ENCODE data around the gene PLEKHH1.
A peak's percentile ranks its signal among the peaks of the same experiment; 100 is the strongest.
"Not testable (repeated sequence)": the region's sequence is repeated elsewhere in the genome, so short reads cannot be mapped to it uniquely, and the experiment has no call there.

The PLEKHH1 gene

DNA sequence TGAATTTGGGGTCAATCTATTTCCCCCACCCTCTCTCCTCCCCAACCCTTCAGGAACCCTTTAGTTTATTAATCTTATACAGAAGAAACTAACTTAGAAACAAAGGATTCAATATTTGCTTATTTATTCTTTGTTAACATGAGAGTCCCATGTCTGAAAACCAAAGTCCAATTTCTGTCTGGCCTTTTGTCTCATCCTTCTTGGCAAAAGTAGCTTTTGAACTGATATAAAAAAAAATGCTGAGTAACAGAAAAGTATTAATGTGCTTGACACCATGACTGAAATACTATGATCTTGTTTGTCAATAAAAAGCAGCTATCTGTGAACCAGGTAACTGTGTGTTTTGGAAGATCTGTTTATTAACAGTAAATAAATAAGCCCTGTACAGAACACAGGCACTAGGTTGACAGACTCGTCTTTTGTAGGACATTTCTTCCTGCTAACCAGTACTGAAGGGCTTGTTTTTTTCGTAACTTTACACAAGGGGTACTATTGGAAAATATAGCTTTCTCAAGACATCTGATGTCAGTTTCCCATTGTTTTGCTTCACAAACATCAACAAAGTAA, 56.2 kb downstream of the PLEKHH1 start:
- no peak for DNase-seq

DNA sequence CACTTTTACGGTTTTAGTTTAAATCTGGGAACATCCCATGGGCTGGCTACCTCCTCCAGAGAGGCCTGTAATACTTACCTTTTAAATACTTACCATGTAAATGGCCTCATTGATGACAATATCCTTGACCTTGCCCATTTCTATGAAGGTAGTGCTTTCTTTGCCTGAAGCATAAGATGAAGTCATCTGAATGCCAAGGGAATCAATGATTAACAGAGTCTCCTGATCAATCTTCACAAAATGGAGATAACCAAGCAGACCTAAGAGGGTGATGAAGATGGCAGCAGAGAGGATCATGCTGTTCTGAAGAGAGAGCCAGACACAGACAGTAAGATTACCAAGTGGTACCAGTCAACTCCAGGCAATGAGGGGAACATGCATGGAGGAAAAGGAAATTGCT, 60.6 kb downstream of the PLEKHH1 start:
- DNase-seq = not testable (repeated sequence)

DNA sequence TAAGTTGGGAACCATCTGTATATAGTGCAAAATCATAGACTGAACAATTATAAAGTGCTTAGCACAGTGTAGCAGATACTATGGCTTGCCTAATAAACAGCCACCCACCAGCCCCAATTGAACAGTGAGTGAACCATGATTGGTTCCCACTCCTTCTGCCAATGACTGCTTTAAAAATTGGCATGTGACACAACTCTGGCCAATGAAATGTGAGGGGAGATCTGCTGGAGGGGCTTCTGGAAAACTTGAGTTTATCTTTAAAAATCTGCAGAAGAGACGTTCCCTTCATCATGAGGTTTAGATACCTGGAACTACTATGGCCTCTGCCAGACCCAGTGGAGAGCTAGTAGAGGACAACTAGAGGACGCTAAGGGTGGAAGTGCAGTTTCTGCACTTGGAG, 62.3 kb downstream of the PLEKHH1 start:
- DNase-seq = no peak

DNA sequence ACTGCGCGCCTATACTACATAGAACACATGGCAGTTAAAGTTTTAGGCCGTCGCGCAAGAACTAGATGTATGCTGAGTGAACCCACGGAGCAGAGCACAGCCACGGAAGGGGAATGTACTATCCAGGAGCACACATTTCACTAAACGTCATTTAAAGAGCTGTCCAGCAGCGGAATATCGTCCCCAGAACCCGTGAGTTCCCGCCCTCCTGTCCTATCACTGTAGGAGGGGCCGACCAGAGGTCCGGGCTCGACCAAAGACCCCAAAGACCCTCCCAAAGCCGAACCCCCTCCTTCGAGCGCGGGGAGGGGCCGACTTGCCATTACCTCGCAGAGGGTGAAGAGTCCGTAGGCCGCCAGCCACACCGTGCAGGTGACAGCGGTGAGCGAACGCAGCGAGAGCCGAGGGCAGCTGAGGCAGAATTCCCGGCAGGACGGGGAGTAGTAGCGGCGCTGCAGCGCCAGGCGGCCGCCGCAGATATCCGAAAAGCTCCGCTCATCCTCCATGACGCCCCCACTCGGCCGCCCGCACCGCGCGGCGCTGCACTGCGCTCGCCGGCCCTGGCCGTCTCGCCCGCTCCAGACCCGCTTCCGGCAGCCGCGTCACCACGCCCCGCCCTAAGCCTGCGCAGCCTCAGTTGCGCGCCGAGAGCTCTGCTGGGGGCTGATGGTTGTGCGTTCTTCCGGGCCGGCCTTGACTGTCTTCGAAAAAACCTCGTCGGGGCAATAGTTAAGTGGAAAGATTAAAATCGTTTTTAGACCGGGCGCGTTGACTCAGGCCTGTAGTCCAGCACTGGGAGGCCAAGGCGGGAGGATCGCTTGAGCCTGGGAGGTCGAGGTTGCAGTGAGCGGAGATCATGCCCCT, 66.8 kb downstream of the PLEKHH1 start, which contains the start of gene PIGH:
Gene PIGH, minus strand, starts transcription at position 571 of the 864 bp plus-strand sequence. Its CDS starts 65 bp downstream, at position 506.
- peak; percentile 45 for DNase-seq

DNA sequence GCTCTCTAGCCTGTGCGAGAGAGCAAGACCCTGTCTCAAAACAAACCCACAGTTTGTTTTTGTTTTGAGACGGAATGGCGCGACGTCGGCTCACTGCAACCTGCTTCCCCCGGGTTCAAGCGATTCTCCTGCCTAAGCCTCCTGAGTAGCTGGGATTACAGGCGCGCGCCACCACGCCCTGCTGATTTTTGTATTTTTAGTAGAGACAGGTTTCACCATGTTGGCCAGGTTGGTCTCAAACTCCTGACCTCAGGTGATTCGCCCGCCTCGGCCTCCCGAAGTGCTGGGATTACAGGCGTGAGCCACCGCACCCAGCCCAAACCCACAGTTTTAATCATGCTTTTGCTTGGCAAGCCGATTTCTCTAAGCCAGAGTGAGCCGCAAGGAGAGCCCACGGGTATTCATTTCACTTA, 67.5 kb downstream of the PLEKHH1 start:
- not testable (repeated sequence) for DNase-seq

DNA sequence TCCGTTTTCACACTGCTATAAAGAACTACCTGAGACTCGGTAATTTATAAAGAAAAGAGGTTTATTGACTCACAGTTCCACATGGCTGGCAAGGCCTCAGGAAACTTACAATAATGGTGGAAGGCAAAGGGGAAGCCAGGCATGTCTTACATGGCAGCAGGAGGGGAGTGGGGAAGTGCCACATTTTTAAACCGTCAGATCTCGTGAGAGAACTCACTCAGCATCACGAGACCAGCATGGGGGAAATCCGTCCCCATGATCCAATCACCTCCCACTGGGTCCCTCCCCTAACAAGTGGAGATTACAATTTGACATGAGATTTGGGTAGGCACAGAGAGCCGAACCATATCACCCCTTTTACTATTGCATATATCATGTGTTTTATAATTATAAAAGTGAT, 69.0 kb downstream of the PLEKHH1 start:
- DNase-seq = no peak

DNA sequence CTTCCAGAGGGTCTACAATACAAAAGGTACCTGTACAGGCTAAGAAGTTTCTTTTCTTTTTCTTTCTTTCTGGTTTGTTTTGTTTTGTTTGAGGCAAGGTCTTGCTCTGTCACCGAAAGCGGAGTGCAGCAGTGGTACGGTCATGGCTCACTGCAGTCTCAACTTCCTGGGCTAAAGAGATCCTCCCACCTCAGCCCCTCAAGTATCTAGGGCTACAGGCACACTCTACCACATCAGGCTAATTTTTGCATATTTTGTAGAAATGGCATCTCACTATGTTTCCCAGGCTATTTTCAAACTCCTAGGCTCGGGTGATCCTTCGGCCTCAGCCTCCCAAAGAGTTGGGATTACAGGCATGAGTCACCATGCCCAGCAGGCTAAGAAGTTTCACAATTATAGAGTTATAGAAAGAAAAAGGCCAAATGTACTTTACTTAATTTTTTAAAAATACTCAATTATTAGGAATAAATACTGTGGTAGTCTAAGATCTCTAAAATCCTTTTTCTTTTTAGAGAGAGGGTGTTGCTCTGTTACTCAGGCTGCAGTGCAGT, 70.0 kb downstream of the PLEKHH1 start:
- DNase-seq = no peak

DNA sequence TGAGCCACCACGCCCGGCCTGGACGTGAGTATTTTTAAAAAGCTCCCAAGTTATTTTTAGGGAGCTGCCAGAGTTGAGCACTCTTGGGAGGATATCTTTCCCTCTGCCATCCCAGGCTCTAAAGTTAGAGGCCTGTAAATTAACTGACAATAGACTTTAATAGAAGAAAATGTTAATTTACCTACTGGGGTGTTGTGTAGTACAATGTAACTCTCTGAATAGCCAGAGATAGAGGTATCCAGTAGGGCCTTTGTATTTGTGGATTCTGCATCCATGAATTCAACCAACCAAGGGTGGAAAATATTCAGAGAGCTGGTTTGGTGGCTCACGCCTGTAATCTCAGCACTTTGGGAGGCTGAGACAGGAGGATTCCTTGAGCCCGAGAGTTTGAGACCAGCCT, 74.6 kb downstream of the PLEKHH1 start:
- DNase-seq = no peak

DNA sequence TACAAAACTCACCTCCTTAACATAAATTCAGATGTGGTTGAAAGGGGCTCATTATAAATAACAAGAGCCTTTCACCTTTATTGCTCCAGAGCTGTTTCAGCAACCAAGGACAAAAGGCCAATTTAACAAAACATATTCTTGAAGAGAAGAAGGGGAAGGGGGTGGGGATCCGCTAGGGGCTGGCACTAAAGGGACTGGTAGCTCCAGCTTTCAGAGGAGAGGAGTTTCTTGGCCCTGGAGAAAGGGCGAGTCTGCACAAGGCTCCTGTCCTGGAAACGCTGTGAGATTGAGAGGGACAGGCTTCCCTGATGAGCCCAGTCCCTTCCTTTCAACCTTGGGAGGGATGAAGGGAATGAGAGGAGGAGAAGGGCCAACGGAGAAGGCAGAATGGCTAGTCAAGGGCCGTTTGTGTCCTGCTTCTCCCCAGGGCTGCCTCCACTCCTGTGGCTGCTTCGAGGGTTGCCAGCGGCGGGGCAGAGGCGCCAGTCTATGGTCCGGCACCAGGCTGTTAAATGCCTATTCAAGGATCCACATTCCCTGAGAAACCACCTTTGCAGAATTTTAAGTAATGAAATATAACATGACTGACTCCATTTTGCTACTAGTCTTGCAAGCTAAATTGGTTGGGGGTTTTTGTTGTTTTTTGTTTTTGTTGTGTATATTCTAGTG, 76.7 kb downstream of the PLEKHH1 start:
- DNase-seq = no peak

DNA sequence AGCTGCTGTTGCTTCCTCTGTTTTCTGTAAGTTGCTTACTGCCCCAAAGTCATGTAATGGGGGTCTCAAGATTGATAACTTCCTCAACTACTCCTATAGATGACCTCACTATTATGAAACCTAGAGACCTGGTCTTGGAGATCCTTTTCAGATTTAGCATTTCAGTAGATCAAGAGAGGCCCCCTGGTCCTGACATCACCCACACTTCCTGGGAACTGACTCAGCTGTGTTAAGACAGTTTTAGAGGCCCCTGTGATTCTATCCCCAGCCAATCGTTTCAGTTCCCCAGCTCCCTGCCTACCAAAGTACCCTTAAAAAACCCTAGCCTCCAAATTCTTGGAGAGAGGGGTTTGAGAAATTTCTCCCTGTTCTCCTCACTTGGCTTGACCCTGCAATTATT, 77.4 kb downstream of the PLEKHH1 start:
- no peak for DNase-seq

DNA sequence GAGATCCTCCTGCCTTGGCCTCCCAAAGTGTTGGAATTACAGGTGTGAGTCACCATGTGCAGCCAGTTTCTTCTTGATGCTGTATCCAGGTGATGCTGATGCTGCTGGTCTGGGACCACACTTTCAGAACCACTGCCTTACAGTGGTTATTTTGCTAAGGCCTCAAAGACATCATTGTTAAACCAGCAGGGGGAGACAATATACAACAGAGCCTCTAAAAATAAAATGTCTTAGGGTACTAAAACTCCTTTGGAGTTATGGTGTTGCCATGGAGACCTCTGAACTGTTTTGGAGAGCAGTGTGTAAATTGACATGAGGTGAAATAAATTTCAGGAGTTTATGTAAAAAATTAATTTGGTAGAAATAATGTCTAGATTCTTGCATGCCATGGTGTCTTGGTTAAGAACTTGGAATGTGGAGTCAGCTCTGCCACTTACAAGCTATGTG, 85.5 kb downstream of the PLEKHH1 start:
- peak; percentile 55 for DNase-seq

DNA sequence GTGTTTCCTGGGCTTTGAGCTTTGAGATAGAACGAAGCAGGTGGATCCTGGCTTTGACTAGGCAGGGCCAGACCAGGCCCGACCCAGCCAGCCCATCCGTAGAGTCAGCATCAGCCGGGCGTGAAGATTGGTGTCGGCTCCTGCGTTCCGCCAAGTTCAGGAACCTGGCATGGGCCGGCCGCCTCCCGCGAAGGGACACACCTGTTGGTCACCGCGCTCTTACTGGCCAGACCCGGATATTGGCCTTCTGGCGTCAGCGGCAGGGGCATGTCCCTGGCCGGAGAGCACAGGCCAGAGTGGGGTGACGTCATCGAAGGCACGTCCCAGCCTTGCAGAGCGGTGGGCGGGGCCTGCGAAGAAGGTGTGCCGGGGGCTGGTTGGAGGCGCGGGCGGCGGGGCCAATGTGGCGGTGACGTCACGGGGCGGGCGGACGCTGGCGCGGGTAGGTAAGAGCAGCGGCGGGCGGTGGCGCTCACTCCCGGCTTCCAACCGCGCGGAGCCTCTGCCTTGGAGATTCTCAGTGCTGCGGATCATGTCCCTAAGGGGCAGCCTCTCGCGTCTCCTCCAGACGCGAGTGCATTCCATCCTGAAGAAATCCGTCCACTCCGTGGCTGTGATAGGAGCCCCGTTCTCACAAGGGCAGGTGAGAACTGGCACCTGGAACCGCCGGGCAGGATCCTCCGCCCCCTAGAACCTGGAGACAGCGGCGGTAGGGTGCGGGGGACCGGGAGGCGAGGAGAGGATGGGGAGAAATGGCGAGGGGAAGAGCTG, 86.5 kb downstream of the PLEKHH1 start, which contains the start of gene ARG2:
Gene ARG2, plus strand, starts transcription at position 475 of the 771 bp plus-strand sequence. Its CDS starts 58 bp downstream, at position 533.
- DNase-seq = peak; percentile 86

DNA sequence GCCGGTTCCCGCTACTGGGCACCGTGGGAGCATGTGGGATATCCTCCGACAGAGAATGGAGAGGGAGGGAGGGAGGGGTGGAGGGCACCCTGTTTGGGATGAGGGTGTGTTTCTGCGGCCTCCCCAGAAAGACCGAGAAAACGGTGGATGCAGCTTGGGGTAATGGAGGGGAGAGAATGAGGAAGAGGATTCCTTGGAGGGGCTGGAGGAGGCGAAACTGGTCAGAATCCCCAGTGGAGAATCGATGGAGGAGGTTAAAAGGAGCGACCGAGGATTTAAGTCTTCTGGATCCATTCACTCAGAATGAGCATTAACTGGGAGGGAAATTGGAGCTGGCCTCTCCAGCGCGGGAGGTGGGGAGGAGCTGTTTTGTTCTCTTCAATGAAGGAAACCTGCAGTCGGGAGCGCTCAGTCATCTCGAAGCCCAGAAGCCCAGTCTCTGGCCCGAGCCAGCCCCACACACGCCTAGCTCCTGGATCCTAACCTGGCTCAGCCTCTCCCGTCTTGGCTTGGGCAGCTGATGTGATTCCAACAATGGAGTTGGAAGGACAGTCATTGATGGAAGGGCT, 87.2 kb downstream of the PLEKHH1 start:
- no peak for DNase-seq

DNA sequence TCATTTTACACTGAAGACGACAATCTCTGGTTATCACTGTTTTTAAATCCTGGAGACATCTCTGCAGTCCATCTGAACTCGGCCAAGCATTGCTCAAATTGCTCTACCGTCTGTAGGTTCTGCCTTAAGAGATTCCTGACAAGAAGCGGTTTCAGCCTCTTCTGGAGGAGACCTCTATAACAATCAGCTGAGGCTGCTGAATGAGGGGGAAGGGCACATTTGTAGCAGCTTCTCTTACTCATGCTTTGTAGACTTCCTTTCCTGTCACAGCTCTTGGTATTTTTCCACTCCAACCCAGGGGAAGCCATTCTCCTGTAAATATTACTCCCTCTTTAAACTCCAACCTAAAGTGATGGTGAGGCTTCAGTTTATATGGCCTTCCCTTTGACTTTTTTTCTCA, 89.6 kb downstream of the PLEKHH1 start:
- peak; percentile 30 for DNase-seq

DNA sequence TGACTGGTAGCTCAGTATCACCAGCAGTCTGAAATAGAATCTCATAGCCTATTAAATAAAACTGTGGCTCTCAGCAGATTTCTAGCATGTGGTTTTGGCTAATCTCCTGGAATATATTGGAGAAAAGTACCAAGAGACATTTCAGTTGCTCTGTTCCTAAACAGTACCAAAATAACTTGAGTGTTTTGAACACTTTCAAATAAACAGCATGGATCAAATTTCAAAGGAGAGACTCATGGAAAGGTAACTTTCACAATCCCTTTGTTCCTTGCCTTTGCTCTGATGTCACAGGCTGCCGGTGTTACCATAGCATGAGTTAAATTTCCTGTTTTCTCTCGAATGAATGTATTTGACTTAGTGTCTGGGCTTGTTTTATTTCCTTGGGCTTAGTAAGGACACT, 90.0 kb downstream of the PLEKHH1 start:
- no peak for DNase-seq

DNA sequence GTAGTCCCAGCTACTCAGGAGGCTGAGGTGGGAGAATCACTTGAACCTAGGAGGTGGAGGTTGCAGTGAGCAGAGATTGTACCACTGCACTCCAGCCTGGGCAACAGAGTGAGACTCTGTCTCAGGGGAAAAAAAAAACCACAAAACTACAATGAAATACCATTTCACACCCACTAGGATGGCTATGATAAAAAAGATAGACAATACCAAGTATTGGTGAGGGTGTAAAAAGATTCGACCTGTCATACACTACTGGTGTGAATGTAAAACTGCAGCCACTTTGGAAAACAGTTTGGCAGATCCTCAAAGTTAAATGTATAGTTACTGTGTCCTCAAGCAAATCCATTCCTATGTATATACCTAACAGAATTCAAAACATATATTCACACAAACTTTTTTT, 93.0 kb downstream of the PLEKHH1 start:
- DNase-seq = not testable (repeated sequence)

DNA sequence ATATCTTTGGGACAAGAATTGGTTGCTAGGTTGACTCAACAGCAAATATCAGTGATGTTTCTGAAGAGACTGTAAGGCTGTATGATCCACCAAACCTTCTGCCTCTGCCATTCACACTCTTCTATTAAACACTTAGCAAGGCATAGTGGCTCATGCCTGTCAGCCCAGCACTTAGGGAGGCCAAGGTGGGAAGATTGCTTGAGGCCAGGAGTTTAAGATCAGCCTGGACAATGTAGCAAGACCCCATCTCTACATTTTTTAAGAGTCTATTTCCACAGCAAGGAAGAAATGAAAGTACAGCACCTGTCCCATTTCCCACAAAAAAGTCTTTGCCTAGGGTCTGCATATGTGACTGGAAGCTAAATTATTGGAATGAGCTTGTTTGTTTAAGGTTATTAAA, 94.4 kb downstream of the PLEKHH1 start:
- no peak for DNase-seq

DNA sequence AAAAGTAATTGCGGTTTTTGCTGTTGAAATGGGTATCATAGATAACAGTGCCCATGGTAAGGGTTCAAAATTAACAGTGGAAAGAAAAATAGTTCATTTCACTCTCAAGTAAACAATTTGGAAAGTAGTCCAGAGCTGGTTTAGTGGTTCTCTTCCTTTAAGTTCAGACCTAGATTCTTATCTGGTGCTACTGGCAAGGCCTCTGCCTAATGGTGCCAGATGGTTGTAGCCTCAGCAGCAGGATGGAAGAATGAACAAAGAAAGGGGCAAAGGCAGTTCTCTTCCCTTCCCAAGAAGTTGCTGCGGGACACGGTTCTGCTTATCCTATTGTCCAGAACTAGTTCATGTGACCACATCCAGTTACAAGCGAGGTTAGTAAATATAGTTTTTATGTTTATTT, 97.1 kb downstream of the PLEKHH1 start:
- DNase-seq = no peak

DNA sequence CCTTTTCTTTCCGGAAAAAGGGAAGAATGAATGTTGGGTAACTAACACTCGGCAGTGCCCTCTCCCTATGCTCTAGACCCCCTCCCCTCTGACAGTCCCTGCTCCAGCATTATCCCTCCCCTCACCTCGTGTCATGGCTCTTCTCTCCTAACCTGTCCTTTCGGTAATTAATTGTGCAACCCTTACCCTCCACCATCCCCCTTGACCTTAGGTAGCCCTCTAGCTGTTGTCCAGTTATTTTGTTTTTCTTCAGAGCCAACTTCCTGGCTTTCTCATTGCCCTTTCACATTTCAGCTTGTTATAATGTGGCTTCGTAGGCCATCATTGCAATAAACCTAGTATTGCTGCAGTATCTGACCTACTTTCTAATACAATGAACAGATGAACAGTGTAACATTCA, 97.8 kb downstream of the PLEKHH1 start:
- no peak for DNase-seq

DNA sequence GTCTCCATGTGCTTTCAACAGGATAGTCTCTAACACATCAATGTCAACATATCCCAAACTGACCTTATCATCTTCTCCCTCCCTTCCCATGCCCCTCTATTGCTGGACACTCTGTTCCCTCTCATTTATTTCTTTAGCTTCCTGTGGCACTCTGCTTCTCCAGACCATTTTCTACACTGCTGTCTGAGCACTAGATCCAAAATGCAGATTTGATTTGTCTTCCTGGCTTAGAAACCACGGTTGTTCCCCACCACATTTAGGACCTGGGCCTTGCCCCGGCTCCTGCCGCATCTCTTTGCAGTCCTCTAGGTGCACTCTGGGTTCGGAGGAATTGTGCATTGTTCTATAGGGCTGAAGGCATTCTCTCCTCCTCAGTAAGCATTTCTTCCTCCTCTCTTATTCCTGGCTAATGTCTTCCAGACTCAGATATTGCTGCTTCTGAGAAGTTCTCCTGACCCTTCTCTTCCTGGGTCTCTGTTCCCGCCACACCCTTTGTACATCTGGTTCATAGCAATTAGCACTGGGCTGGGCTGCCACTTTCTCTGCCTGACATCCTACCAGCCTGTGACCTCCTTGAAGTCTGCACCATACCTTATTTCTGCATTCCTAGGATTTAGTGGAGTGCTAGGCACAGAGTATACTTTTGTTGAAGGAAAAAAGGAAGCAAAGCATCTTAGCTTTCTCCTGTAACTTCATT, 100.5 kb downstream of the PLEKHH1 start:
- no peak for DNase-seq

DNA sequence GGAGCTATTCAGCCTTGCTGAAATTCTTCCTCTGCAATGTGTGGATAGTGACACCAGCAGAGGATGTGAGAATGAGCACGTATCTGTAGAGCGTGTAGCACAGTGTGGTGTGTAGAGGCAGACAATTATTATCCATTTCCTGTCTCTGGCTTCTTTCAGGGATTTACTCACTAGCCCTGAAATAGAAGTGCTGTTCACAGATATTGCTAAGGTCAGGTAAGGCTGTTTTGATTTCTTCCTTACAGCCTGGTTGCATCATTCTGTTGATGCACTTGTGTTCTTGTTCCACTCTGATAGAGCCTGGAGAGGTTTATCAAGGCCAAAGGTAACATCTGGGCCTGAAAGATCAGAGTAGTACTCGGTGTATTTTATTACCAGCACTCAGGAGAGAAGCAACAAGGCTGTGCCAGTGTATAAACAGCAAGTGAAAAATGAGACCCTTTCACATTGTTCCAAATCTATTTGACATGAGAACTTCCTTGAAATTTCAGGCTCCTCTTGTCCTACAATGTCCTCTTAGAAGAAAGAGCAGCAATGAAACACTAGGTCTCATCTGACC, 103.3 kb downstream of the PLEKHH1 start:
- DNase-seq = no peak

All from amniotic stem cell (primary cell).